KMS-11 (cell line): ENCODE measurements around the gene TMEM250.

Source experiments
- H2AFZ ChIP-seq: fragments of 200-600 bp; sonication (generic); 2 replicates; pipeline ENCODE4 v1.6.1; 2016; ENCODE audit warnings: antibody characterized with exemption, mixed run types, low read depth
- H3K27ac ChIP-seq: fragments of 200-600 bp; sonication (generic); 2 replicates; pipeline ENCODE4 v1.6.1; 2016; ENCODE audit warnings: mild to moderate bottlenecking, mixed run types
- H3K27me3 ChIP-seq: fragments of 200-600 bp; sonication (generic); 2 replicates; pipeline ENCODE4 v1.6.1; 2017; ENCODE audit warnings: mild to moderate bottlenecking, low read depth, mixed run types, moderate library complexity; ENCODE audit not compliant: insufficient read depth
- H3K36me3 ChIP-seq: fragments of 200-600 bp; sonication (generic); 2 replicates; pipeline ENCODE4 v1.6.1; 2017; ENCODE audit warnings: mild to moderate bottlenecking, mixed run types; ENCODE audit not compliant: insufficient read depth
- H3K4me1 ChIP-seq: fragments of 200-600 bp; sonication (generic); 2 replicates; pipeline ENCODE4 v1.6.1; 2016; ENCODE audit warnings: mild to moderate bottlenecking, low read depth, mixed run types; ENCODE audit not compliant: poor library complexity, severe bottlenecking
- H3K4me2 ChIP-seq: fragments of 200-600 bp; sonication (generic); 2 replicates; pipeline ENCODE4 v1.7.0; 2016; ENCODE audit warnings: mild to moderate bottlenecking, mixed run types
- H3K4me3 ChIP-seq: fragments of 200-600 bp; sonication (generic); IDR thresholded peaks from 2 replicates; pipeline ENCODE4 v1.6.1; 2017; ENCODE audit warnings: low read depth, low read length, mixed read lengths; ENCODE audit not compliant: insufficient read depth
- H3K79me2 ChIP-seq: fragments of 200-600 bp; sonication (generic); 2 replicates; pipeline ENCODE4 v1.6.1; 2016; ENCODE audit warnings: low read depth, mixed run types; ENCODE audit not compliant: insufficient read depth
- H3K9ac ChIP-seq: fragments of 200-600 bp; sonication (generic); 2 replicates; pipeline ENCODE4 v1.6.1; 2016; ENCODE audit warnings: mild to moderate bottlenecking, mixed run types
- H4K20me1 ChIP-seq: fragments of 200-600 bp; sonication (generic); 2 replicates; pipeline ENCODE4 v1.6.1; 2016; ENCODE audit warnings: mild to moderate bottlenecking, mixed run types; ENCODE audit not compliant: insufficient read depth
- TF ChIP-seq, protein P1 (sequence below): fragments of 200-600 bp; sonication (generic); conservative IDR thresholded peaks from 2 replicates; pipeline ENCODE4 v1.6.1; 2017; ENCODE audit warnings: low read depth, mild to moderate bottlenecking, antibody characterized with exemption, low read length, moderate library complexity, mixed read lengths

TMEM250 gene

DNA sequence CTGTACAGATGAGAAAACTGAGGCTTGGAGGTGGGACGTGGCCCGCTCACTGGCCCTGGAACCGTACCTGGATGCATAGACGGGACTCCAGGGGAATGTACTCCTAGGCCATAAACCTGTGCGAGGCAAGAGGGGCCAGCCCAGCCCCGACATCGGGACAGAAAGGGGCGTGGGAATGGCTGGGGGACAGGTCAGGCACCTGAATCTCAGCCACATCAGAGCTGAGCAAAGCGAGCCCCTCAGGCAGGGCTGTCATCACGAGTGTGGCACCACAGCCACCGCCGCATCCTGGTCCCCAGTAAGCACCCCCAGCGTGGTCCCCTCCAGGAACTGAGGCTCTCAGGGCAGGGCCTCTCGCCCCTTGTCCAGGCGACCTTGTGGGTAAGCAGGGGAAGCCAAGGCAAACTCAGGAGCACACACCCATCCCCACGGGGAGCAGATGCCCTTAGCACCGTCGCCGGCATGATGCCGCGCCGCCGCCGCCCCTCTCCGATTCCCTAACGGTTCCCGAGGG, 40.1 kb downstream of the TMEM250 start:
- Histone ChIP-seq H3K4me2 (no peak overlapping the region), H3K9ac (no peak overlapping the region), H3K27ac (no peak overlapping the region), H3K4me1 (no peaks in the 10 kb centered on the region), H3K27me3 (peaks cover 84% of the 10 kb centered on the region), H3K79me2 (no peaks in the 10 kb centered on the region), H4K20me1 (no peaks in the 10 kb centered on the region), H3K4me3 (no peak overlapping the region), H3K36me3 (no peaks in the 10 kb centered on the region), H2AFZ (no peak overlapping the region)
- TF ChIP-seq, protein P1, sequence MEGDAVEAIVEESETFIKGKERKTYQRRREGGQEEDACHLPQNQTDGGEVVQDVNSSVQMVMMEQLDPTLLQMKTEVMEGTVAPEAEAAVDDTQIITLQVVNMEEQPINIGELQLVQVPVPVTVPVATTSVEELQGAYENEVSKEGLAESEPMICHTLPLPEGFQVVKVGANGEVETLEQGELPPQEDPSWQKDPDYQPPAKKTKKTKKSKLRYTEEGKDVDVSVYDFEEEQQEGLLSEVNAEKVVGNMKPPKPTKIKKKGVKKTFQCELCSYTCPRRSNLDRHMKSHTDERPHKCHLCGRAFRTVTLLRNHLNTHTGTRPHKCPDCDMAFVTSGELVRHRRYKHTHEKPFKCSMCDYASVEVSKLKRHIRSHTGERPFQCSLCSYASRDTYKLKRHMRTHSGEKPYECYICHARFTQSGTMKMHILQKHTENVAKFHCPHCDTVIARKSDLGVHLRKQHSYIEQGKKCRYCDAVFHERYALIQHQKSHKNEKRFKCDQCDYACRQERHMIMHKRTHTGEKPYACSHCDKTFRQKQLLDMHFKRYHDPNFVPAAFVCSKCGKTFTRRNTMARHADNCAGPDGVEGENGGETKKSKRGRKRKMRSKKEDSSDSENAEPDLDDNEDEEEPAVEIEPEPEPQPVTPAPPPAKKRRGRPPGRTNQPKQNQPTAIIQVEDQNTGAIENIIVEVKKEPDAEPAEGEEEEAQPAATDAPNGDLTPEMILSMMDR: no peak

DNA sequence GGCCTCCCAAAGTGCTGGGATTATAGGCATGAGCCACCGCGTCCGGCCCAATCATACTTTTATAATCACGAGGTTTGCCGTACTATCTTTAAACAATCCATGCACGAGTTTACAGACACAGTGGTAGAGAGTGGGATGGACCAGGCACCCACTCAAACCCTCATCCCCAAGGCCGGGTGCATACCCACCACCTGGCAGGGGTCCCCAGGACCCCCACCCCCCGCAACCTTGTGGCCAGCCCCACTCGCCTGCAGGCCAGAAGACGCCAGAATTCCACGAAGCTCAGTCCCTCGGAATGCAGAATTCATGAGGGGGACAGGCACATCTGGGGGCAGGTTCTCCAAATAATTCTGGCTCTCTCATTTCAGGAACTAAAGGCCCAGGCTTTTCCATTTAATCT, 40.7 kb downstream of the TMEM250 start:
- Histone ChIP-seq H2AFZ (no peak overlapping the region), H3K79me2 (no peaks in the 10 kb centered on the region), H3K36me3 (no peaks in the 10 kb centered on the region), H3K4me1 (no peaks in the 10 kb centered on the region), H3K27me3 (peaks cover 84% of the 10 kb centered on the region), H3K9ac (no peak overlapping the region), H4K20me1 (no peaks in the 10 kb centered on the region), H3K27ac (no peak overlapping the region), H3K4me2 (no peak overlapping the region), H3K4me3 (no peak overlapping the region)
- TF ChIP-seq, protein P1: no peak

DNA sequence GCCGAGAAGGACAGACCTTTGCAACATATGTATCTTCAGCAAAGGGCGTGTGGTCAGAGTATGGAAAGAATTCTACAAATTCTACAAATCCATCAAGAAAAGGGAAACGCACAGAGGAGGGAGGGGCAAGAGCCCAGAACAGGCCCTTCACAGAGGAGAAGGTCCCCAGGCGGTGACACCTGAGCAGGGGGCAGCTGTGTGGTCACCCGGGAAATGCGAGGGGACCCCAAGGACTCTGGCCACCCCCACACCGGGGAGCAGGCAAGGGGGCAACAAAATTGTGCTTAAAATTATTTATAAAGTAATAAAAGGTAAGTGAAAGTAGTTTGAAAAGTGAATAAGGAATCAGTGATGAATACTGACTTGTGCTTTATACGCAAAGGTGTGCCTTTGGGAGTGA, 41.2 kb downstream of the TMEM250 start:
- H3K36me3 ChIP-seq: no peaks in the 10 kb centered on the region
- H4K20me1 ChIP-seq: no peaks in the 10 kb centered on the region

DNA sequence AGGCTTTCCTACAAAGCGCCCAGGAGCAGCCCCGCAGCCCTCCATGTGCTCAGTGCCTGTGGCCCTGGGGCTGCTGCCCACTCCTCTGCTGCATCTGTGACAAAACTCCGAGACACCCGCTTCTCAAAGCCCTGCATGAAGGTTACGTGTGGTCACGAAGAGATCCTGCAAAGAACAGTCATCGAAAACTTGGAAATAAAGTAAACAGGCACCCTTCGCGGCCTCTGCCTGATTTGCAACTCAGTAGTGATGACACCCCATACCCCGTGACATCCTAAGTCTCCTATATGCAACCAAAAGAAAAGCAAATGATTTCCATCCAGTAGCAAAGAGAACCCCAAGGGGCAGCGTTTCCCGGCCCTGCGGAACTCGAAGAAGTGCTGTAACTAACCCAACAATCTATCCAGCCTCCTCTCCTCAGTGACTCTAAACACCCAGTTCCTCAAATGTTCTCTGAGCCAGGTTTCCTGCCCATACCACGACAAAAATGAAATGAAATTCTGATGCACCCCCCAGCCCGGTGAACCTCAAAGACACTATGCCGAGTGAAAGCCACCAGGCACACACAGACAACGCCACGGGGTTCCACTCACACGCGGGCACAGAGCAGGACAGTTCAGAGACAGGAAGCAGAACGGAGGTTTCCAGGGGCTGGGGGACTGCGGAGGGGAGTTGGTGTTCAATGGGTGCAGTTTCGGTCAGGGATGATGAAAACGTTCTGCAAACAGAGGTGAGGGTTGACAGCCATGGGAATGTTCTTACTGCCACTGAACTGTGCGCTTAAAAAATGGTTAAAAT, 42.6 kb downstream of the TMEM250 start:
- TF ChIP-seq, protein P1: no peak
- no peaks in the 10 kb centered on the region for H3K4me1 ChIP-seq
- H3K79me2 ChIP-seq: no peaks in the 10 kb centered on the region
- H4K20me1 ChIP-seq: no peaks in the 10 kb centered on the region
- no peaks in the 10 kb centered on the region for H3K36me3 ChIP-seq
- H3K27ac ChIP-seq: no peak overlapping the region
- H2AFZ ChIP-seq: no peak overlapping the region
- H3K9ac ChIP-seq: no peak overlapping the region
- peaks cover 86% of the 10 kb centered on the region for H3K27me3 ChIP-seq
- H3K4me2 ChIP-seq: no peak overlapping the region
- no peak overlapping the region for H3K4me3 ChIP-seq

More for the DNA sequence above, 41.2 kb downstream of the TMEM250 start:
- TF ChIP-seq, protein P1: no peak
- Histone ChIP-seq H3K4me3 (no peak overlapping the region), H2AFZ (no peak overlapping the region), H3K4me1 (no peaks in the 10 kb centered on the region), H3K4me2 (no peak overlapping the region), H3K27ac (no peak overlapping the region), H3K9ac (no peak overlapping the region), H3K27me3 (peaks cover 85% of the 10 kb centered on the region), H3K79me2 (no peaks in the 10 kb centered on the region)
